ENCODE results near the gene RASSF7. TPM values are rescaled to one million over a fixed set of nuclear protein-coding genes. Genes with fewer than 3 reads are reported as not detected.

RASSF7 gene
- polyA plus RNA-seq, 2 of the 4 experiments (the other 2 are of a cell fraction) = 18.4 to 30.7 TPM

DNA sequence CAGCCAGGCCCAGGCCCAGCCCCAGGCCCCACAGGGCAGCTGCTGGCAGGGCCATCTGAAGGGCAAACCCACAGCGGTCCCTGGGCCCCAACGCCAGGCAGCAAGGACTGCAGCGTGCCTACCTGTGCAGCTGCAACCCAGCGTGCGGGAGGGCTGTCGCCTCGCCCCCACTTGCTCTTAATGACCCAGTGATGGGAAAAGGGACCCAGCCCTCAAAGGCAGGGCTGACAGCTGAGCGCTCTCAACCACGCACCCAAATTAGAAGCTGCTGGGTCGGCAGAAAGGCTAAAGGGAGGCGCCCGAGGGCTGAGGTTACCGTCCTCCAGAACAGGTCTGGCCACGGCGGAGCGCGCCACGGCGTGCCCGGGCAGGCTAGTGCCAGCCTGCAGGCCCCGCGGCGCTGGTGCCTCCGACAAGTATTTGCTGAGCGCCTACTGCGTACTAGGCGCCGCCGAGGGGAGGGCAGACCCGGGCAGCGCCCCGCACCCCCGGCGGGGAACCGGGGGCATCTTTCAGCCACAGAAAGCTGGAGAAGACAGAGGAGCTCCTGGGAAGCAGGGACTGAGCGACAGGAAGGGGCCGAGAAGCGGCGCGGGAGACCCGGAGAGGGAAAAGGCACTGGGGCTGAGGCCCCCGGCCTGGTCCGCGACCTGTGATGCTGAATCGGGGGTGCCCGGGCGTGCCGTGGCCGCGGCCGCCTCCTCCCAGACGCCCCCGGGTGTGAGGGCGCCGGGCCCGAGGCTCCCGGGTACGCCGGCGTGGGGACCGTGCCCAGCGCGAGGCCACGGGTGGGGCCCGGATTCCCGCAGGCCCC lies 26.2 kb upstream of the RASSF7 start:
- TF ChIP-seq MAFK (IDR thresholded peaks at IDR 0.05; ENCODE audit: partially characterized antibody) = peak; percentile 32
- TF ChIP-seq, protein P1, sequence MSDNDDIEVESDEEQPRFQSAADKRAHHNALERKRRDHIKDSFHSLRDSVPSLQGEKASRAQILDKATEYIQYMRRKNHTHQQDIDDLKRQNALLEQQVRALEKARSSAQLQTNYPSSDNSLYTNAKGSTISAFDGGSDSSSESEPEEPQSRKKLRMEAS (IDR thresholded peaks at IDR 0.05) = 0 out of 2 replicates have a peak, but pooled peaks have one; percentile 43
- TF ChIP-seq BHLHE40 (IDR thresholded peaks at IDR 0.05; ENCODE audit: low read depth, low read length) = no peak

DNA sequence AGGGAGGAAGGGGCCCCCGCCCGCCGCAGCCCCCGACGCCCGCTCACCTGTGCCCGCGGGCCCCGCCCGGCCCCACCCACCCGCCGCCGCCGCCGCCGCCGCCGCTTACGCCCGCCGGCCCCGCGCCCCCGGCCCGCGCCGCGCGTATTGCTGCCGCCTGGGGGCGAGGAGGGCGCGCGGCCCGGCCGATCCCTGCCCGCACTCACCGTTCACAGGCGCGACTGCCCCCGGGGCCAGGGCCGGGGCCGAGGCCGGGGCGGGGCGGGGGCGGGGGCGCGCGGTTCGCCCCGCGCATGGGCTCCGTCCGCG lies 25.6 kb upstream of the RASSF7 start:
- Histone ChIP-seq H3K4me2 (peak overlapping the region; percentile 97), H3K9me3 (no peaks in the 10 kb centered on the region), H3K4me1 (peaks cover 12% of the 10 kb centered on the region), H3K27ac (peak overlapping the region; percentile 95 to 98), H3K4me3 (peak overlapping the region; percentile 89)
- POLR2A ChIA-PET = interaction anchor here (0.8 to 1.2 kb wide), 5 partner anchors 10 to 328 kb away, joined by 3 to 4 read pairs (median 4); partner anchors contain the start of genes BET1L, PHRF1 and RIC8A
- ATAC-seq = peak in 1 of 2 experiments; percentile 35; a peak in 3 of 6 replicates
- DNase-seq (ENCODE audit: low read depth in 1 of 2, low spot score in 1 of 2) = peak in 1 of 2 experiments; percentile 35
- no CpG with 5 or more reads among the region's 56 CpGs for WGBS (ENCODE audit: missing lambda C conversion rate)
- CTCF ChIA-PET = interaction anchor here (1.2 to 5.8 kb wide), 3 partner anchors 17 to 20 kb away, joined by 3 to 40 read pairs (median 9); no protein-coding TSS in a partner anchor
- TF ChIP-seq SREBF2 (IDR thresholded peaks at IDR 0.05) = no peak
- TF ChIP-seq, protein P2, sequence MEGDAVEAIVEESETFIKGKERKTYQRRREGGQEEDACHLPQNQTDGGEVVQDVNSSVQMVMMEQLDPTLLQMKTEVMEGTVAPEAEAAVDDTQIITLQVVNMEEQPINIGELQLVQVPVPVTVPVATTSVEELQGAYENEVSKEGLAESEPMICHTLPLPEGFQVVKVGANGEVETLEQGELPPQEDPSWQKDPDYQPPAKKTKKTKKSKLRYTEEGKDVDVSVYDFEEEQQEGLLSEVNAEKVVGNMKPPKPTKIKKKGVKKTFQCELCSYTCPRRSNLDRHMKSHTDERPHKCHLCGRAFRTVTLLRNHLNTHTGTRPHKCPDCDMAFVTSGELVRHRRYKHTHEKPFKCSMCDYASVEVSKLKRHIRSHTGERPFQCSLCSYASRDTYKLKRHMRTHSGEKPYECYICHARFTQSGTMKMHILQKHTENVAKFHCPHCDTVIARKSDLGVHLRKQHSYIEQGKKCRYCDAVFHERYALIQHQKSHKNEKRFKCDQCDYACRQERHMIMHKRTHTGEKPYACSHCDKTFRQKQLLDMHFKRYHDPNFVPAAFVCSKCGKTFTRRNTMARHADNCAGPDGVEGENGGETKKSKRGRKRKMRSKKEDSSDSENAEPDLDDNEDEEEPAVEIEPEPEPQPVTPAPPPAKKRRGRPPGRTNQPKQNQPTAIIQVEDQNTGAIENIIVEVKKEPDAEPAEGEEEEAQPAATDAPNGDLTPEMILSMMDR (IDR thresholded peaks at IDR 0.05) = 0 out of 3 replicates have a peak, but pooled peaks have one; percentile 10
- no peak for FAIRE-seq

More for the DNA sequence above, 26.2 kb upstream of the RASSF7 start:
- DNase-seq (ENCODE audit: low read depth in 1 of 2, low spot score in 1 of 2) (no peak), FAIRE-seq (no peak), ATAC-seq (peak; percentile 14 to 18; a peak in 5 of 6 replicates)
- ChIA-PET CTCF (interaction anchor here (1.2 to 5.8 kb wide), 4 partner anchors 13 to 21 kb away, joined by 3 to 40 read pairs (median 11); no protein-coding TSS in a partner anchor), POLR2A (interaction anchor here (0.5 kb wide), 1 partner anchor 36 kb away, joined by 6 read pairs; no protein-coding TSS in a partner anchor)
- H3K27ac ChIP-seq = peak overlapping the region; percentile 95 to 98
- H3K4me3 ChIP-seq = peak overlapping the region; percentile 89
- H3K4me1 ChIP-seq = peaks cover 12% of the 10 kb centered on the region
- 11% methylated on average over 24 of the region's 66 CpGs for WGBS (ENCODE audit: missing lambda C conversion rate)
- peak overlapping the region; percentile 97 for H3K4me2 ChIP-seq
- no peaks in the 10 kb centered on the region for H3K9me3 ChIP-seq

DNA sequence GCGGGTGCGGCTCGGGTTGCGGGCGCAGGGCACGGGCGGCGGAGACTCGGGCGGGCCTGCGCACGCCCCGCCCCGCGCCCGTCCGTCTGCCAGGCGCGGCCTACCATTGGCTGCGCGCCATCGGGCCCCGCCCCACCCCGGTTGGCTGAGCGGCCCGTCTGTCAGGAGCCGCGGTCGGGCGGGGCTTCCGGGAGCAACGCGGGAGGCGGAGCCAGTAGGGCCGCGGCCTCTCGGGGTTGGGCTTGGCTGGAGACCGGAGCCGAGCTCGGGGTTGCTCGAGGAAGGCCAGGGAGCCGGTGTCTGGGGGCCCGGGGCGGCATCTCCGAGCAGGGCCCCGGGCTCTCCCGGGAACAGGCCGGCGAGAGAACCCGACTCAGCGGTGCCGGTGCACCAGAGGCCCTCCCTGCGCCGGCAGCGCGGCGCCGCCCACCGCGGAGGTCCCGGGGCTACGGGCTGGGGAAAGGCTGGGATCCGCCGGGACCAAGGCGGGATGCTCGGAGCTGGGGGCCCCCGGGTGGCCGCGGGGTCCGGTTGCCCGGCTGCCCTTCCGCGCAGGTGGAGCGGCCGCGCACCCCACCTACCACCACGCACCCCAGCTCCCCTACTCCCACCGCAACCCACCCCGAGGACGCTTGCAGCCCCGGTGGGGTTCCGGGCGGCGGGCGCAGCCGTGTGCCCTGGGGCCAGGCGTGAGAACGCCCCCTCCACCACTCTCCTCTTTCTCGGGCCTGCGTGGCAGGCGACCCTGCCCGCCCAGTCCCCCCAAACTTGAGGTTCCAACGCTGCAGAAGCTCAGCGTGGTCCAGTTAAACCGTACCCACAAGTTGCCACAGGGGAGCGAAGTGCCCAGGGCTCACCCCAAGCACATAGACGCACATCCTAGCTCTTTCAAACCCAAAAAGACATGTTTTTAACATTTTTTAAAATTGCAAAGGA lies 25.0 kb upstream of the RASSF7 start, which contains the start of gene HRAS:
TSS of gene HRAS (minus strand) at position 58 of the 936 bp plus-strand sequence.
- no peak for FAIRE-seq
- no peak for TF ChIP-seq CHD2 (IDR thresholded peaks at IDR 0.05; ENCODE audit: low read length, partially characterized antibody)
- TF ChIP-seq, protein P3, sequence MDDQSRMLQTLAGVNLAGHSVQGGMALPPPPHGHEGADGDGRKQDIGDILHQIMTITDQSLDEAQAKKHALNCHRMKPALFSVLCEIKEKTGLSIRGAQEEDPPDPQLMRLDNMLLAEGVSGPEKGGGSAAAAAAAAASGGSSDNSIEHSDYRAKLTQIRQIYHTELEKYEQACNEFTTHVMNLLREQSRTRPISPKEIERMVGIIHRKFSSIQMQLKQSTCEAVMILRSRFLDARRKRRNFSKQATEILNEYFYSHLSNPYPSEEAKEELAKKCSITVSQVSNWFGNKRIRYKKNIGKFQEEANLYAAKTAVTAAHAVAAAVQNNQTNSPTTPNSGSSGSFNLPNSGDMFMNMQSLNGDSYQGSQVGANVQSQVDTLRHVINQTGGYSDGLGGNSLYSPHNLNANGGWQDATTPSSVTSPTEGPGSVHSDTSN (IDR thresholded peaks at IDR 0.05) = peak; percentile 98
- no peak for TF ChIP-seq HEYL (CRISPR knock-in tag; IDR thresholded peaks at IDR 0.05)
- TF ChIP-seq POLR2AphosphoS2 (conservative IDR thresholded peaks at IDR 0.05; ENCODE audit: low read length) = no peak
- no peak for TF ChIP-seq HDAC2 (IDR thresholded peaks at IDR 0.05)
- TF ChIP-seq, protein P4, sequence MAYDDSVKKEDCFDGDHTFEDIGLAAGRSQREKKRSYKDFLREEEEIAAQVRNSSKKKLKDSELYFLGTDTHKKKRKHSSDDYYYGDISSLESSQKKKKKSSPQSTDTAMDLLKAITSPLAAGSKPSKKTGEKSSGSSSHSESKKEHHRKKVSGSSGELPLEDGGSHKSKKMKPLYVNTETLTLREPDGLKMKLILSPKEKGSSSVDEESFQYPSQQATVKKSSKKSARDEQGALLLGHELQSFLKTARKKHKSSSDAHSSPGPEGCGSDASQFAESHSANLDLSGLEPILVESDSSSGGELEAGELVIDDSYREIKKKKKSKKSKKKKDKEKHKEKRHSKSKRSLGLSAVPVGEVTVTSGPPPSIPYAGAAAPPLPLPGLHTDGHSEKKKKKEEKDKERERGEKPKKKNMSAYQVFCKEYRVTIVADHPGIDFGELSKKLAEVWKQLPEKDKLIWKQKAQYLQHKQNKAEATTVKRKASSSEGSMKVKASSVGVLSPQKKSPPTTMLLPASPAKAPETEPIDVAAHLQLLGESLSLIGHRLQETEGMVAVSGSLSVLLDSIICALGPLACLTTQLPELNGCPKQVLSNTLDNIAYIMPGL (CRISPR knock-in tag; IDR thresholded peaks at IDR 0.05; ENCODE audit: borderline replicate concordance) = no peak
- TF ChIP-seq HOXB5 (CRISPR knock-in tag; IDR thresholded peaks at IDR 0.05) = no peak
- TF ChIP-seq, protein P1 (IDR thresholded peaks at IDR 0.05) = 0 out of 2 replicates have a peak, but pooled peaks have one; percentile 24
- TF ChIP-seq FOXS1 (CRISPR knock-in tag; IDR thresholded peaks at IDR 0.05) = no peak
- no peak for TF ChIP-seq EHMT2 (IDR thresholded peaks at IDR 0.05; ENCODE audit: low read depth)
- 0 out of 2 replicates have a peak, but pooled peaks have one; percentile 36 for TF ChIP-seq RNF2 (IDR thresholded peaks at IDR 0.05; ENCODE audit: borderline replicate concordance, low read depth)
- peak; percentile 79 for TF ChIP-seq PHF8 (IDR thresholded peaks at IDR 0.05; ENCODE audit: borderline replicate concordance, low read depth)
- TF ChIP-seq RCOR1 (IDR thresholded peaks at IDR 0.05; ENCODE audit: low read depth, low read length) = no peak
- TF ChIP-seq MYC (IDR thresholded peaks at IDR 0.05; ENCODE audit: borderline replicate concordance, low read length) = no peak
- TF ChIP-seq TP53 (CRISPR knock-in tag; IDR thresholded peaks at IDR 0.05) = no peak
- no peak for TF ChIP-seq ZFP36 (IDR thresholded peaks at IDR 0.05; ENCODE audit: borderline replicate concordance, partially characterized antibody)
- TF ChIP-seq, protein P5, sequence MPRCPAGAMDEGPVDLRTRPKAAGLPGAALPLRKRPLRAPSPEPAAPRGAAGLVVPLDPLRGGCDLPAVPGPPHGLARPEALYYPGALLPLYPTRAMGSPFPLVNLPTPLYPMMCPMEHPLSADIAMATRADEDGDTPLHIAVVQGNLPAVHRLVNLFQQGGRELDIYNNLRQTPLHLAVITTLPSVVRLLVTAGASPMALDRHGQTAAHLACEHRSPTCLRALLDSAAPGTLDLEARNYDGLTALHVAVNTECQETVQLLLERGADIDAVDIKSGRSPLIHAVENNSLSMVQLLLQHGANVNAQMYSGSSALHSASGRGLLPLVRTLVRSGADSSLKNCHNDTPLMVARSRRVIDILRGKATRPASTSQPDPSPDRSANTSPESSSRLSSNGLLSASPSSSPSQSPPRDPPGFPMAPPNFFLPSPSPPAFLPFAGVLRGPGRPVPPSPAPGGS (IDR thresholded peaks at IDR 0.05) = peak; percentile 86; the same call in 2 of the 3 replicates
- TF ChIP-seq JUNB (IDR thresholded peaks at IDR 0.05) = no peak

More for the DNA sequence above, 25.0 kb upstream of the RASSF7 start, which contains the start of gene HRAS:
- Histone ChIP-seq H3K9me3 (no peaks in the 10 kb centered on the region), H3K4me1 (peaks cover 12% of the 10 kb centered on the region), H3K27ac (peak within 1 kb of the TSS; percentile 95 to 98), H3K4me2 (peak within 1 kb of the TSS; percentile 97), H3K4me3 (peak within 1 kb of the TSS; percentile 89)
- DNase-seq (ENCODE audit: low read depth in 1 of 2, low spot score in 1 of 2) (peak; percentile 95 to 99), ATAC-seq (peak; percentile 74 to 94)
- 25% methylated on average over 16 of the region's 97 CpGs for WGBS (ENCODE audit: missing lambda C conversion rate)
- POLR2A ChIA-PET = interaction anchor here (0.8 to 1.2 kb wide), 5 partner anchors 9 to 329 kb away, joined by 3 to 4 read pairs (median 4); partner anchors contain the start of genes BET1L, PHRF1 and RIC8A
- CTCF ChIA-PET = interaction anchor here (0.7 to 5.8 kb wide), 5 partner anchors 9 to 20 kb away, joined by 3 to 40 read pairs (median 5); no protein-coding TSS in a partner anchor
